Measurements from ENCODE around the gene KIAA2012.

KIAA2012 gene

GRCh38 chr2:202249521-202250253, 176.6 kb downstream of the KIAA2012 start:
- peaks cover 6% of the 10 kb centered on the region for H3K4me1 ChIP-seq (ENCODE audit: insufficient read depth, poor library complexity, severe bottlenecking)
- TF ChIP-seq, protein P1, sequence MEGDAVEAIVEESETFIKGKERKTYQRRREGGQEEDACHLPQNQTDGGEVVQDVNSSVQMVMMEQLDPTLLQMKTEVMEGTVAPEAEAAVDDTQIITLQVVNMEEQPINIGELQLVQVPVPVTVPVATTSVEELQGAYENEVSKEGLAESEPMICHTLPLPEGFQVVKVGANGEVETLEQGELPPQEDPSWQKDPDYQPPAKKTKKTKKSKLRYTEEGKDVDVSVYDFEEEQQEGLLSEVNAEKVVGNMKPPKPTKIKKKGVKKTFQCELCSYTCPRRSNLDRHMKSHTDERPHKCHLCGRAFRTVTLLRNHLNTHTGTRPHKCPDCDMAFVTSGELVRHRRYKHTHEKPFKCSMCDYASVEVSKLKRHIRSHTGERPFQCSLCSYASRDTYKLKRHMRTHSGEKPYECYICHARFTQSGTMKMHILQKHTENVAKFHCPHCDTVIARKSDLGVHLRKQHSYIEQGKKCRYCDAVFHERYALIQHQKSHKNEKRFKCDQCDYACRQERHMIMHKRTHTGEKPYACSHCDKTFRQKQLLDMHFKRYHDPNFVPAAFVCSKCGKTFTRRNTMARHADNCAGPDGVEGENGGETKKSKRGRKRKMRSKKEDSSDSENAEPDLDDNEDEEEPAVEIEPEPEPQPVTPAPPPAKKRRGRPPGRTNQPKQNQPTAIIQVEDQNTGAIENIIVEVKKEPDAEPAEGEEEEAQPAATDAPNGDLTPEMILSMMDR (IDR thresholded peaks at IDR 0.05; ENCODE audit: poor library complexity, severe bottlenecking), result no peak
- no peak overlapping the region for H3K4me3 ChIP-seq (ENCODE audit: severe bottlenecking)
- ATAC-seq (ENCODE audit: low read depth) (peak; percentile 94), DNase-seq (ENCODE audit: low spot score) (peak; percentile 69)
- H3K27me3 ChIP-seq (ENCODE audit: insufficient read depth, poor library complexity, severe bottlenecking), result no peaks in the 10 kb centered on the region
- no peaks in the 10 kb centered on the region for H3K36me3 ChIP-seq (ENCODE audit: low read depth)
- peak overlapping the region; percentile 76 for H3K27ac ChIP-seq (ENCODE audit: poor library complexity, severe bottlenecking)
- H3K9me3 ChIP-seq (ENCODE audit: severe bottlenecking), result no peaks in the 10 kb centered on the region

- Histone ChIP-seq H3K36me3 (ENCODE audit: low read depth) (no peaks in the 10 kb centered on the region), H3K4me3 (ENCODE audit: severe bottlenecking) (no peak overlapping the region), H3K9me3 (ENCODE audit: severe bottlenecking) (no peaks in the 10 kb centered on the region), H3K27ac (ENCODE audit: poor library complexity, severe bottlenecking) (no peak overlapping the region), H3K27me3 (ENCODE audit: insufficient read depth, poor library complexity, severe bottlenecking) (no peaks in the 10 kb centered on the region), H3K4me1 (ENCODE audit: insufficient read depth, poor library complexity, severe bottlenecking) (peaks cover 6% of the 10 kb centered on the region)
- DNase-seq (ENCODE audit: low spot score), result no peak
- TF ChIP-seq, protein P1 (IDR thresholded peaks at IDR 0.05; ENCODE audit: poor library complexity, severe bottlenecking), result no peak
- no peak for ATAC-seq (ENCODE audit: low read depth)
Measured at GRCh38 chr2:202251494-202251893, 178.4 kb downstream of the KIAA2012 start.

All from RWPE2 (cell line).